ENCODE results near the gene RRAS2.

Gene RRAS2

DNA sequence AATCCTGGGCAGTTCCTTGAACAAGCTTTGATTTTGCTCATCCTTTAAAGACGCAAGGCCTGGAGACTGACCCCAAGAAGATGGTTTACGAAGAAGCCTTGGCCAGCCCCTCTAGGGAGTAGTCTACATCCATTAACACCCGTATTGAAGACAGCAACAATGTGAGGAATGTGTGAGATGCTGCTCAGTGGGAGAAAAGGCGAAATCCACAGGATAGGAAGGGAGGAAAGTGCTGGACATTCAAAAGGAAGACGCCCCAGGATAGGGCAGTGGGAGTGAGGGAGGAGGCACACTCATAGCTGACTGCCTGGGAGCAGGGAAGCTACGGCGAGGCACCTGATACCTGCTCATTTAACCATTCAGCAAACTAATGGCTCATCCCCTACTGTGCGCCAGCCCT is 114.1 kb downstream of the RRAS2 start:
- Histone ChIP-seq H4K20me1 (ENCODE audit: insufficient read depth, low read length) (no peaks in the 10 kb centered on the region), H3K27me3 (ENCODE audit: insufficient read depth, low read length, poor library complexity) (peaks cover 14% of the 10 kb centered on the region), H3K27ac (ENCODE audit: low read length) (no peak overlapping the region), H3K79me2 (ENCODE audit: insufficient read depth, low read length) (no peaks in the 10 kb centered on the region), H2AFZ (ENCODE audit: low read depth, low read length) (no peak overlapping the region), H3K4me3 (ENCODE audit: low read depth in 1 of 2, low read length in 2 of 2) (no peak overlapping the region), H3K36me3 (ENCODE audit: insufficient read depth, low read length) (no peaks in the 10 kb centered on the region), H3K9ac (ENCODE audit: low read depth, low read length) (no peak overlapping the region), H3K4me2 (ENCODE audit: insufficient read depth, low read length) (no peak overlapping the region), H3K9me3 (ENCODE audit: insufficient read depth, low read length, severe bottlenecking) (no peaks in the 10 kb centered on the region), H3K4me1 (ENCODE audit: insufficient read depth, low read length) (peaks cover 8% of the 10 kb centered on the region)
- DNase-seq = no peak
- TF ChIP-seq, protein P1, sequence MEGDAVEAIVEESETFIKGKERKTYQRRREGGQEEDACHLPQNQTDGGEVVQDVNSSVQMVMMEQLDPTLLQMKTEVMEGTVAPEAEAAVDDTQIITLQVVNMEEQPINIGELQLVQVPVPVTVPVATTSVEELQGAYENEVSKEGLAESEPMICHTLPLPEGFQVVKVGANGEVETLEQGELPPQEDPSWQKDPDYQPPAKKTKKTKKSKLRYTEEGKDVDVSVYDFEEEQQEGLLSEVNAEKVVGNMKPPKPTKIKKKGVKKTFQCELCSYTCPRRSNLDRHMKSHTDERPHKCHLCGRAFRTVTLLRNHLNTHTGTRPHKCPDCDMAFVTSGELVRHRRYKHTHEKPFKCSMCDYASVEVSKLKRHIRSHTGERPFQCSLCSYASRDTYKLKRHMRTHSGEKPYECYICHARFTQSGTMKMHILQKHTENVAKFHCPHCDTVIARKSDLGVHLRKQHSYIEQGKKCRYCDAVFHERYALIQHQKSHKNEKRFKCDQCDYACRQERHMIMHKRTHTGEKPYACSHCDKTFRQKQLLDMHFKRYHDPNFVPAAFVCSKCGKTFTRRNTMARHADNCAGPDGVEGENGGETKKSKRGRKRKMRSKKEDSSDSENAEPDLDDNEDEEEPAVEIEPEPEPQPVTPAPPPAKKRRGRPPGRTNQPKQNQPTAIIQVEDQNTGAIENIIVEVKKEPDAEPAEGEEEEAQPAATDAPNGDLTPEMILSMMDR (IDR thresholded peaks at IDR 0.05; ENCODE audit: borderline replicate concordance, extremely low read depth, low read length, poor library complexity, severe bottlenecking) = no peak
- no peak for TF ChIP-seq EZH2 (IDR thresholded peaks at IDR 0.05; ENCODE audit: borderline replicate concordance, low read depth, low read length, severe bottlenecking)
- ATAC-seq (ENCODE audit: insufficient read depth, low read depth) = no peak

DNA sequence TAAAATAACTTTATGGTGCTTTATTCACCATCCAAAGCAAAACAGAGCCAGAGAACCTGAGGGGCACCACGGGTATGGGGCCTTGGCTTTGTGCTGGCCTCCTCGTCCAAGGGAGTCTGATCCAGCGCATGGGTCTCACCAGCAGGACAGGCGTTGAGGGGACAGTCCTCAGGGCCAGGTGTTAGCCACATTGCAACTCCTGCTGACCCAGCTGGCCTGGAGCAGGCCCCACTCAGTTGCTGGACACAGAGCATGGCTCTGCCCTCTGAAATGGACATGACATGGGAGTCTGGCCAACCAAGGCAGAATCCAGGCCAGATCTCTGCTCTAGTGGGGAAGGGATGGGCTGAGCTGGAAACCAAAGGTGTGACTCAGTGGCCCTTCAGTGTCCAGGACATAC is 116.2 kb downstream of the RRAS2 start:
- Histone ChIP-seq H3K9ac (ENCODE audit: low read depth, low read length) (no peak overlapping the region), H3K4me3 (ENCODE audit: low read depth in 1 of 2, low read length in 2 of 2) (no peak overlapping the region), H2AFZ (ENCODE audit: low read depth, low read length) (no peak overlapping the region), H3K79me2 (ENCODE audit: insufficient read depth, low read length) (no peaks in the 10 kb centered on the region), H3K4me2 (ENCODE audit: insufficient read depth, low read length) (no peak overlapping the region), H3K4me1 (ENCODE audit: insufficient read depth, low read length) (no peaks in the 10 kb centered on the region), H3K36me3 (ENCODE audit: insufficient read depth, low read length) (no peaks in the 10 kb centered on the region), H4K20me1 (ENCODE audit: insufficient read depth, low read length) (no peaks in the 10 kb centered on the region), H3K27me3 (ENCODE audit: insufficient read depth, low read length, poor library complexity) (peaks cover 21% of the 10 kb centered on the region), H3K27ac (ENCODE audit: low read length) (no peak overlapping the region), H3K9me3 (ENCODE audit: insufficient read depth, low read length, severe bottlenecking) (no peaks in the 10 kb centered on the region)
- no peak for TF ChIP-seq EZH2 (IDR thresholded peaks at IDR 0.05; ENCODE audit: borderline replicate concordance, low read depth, low read length, severe bottlenecking)
- TF ChIP-seq, protein P1 (IDR thresholded peaks at IDR 0.05; ENCODE audit: borderline replicate concordance, extremely low read depth, low read length, poor library complexity, severe bottlenecking) = no peak
- DNase-seq (no peak), ATAC-seq (ENCODE audit: insufficient read depth, low read depth) (no peak)

DNA sequence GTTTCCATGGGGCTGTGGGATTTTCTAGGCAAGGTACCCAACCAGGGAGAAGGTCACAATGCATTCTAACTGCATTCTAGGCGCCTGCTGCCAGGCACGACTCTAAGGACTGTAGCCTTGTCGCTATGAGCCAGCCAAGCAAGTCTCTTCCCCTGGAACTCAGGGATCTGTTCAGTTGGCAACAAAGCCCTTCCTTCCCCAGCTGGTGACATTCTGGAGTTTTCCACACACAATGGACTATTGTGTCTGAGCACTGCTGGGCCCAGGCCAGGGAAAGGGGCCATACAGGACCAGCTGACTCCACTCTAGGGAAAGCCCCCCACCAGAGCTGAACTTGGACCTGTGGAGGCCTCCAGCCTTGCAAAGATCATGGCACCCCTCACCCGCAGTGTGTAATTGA is 116.8 kb downstream of the RRAS2 start:
- no peaks in the 10 kb centered on the region for H3K36me3 ChIP-seq (ENCODE audit: insufficient read depth, low read length)
- H3K4me3 ChIP-seq (ENCODE audit: low read depth in 1 of 2, low read length in 2 of 2) = no peak overlapping the region
- H3K9ac ChIP-seq (ENCODE audit: low read depth, low read length) = no peak overlapping the region
- H3K4me1 ChIP-seq (ENCODE audit: insufficient read depth, low read length) = no peaks in the 10 kb centered on the region
- H3K27ac ChIP-seq (ENCODE audit: low read length) = no peak overlapping the region
- no peaks in the 10 kb centered on the region for H3K9me3 ChIP-seq (ENCODE audit: insufficient read depth, low read length, severe bottlenecking)
- no peak for ATAC-seq (ENCODE audit: insufficient read depth, low read depth)
- peaks cover 27% of the 10 kb centered on the region for H3K27me3 ChIP-seq (ENCODE audit: insufficient read depth, low read length, poor library complexity)
- DNase-seq = no peak
- TF ChIP-seq EZH2 (IDR thresholded peaks at IDR 0.05; ENCODE audit: borderline replicate concordance, low read depth, low read length, severe bottlenecking) = no peak
- TF ChIP-seq, protein P1 (IDR thresholded peaks at IDR 0.05; ENCODE audit: borderline replicate concordance, extremely low read depth, low read length, poor library complexity, severe bottlenecking) = no peak
- H3K4me2 ChIP-seq (ENCODE audit: insufficient read depth, low read length) = no peak overlapping the region
- no peaks in the 10 kb centered on the region for H3K79me2 ChIP-seq (ENCODE audit: insufficient read depth, low read length)
- H4K20me1 ChIP-seq (ENCODE audit: insufficient read depth, low read length) = no peaks in the 10 kb centered on the region
- H2AFZ ChIP-seq (ENCODE audit: low read depth, low read length) = no peak overlapping the region

DNA sequence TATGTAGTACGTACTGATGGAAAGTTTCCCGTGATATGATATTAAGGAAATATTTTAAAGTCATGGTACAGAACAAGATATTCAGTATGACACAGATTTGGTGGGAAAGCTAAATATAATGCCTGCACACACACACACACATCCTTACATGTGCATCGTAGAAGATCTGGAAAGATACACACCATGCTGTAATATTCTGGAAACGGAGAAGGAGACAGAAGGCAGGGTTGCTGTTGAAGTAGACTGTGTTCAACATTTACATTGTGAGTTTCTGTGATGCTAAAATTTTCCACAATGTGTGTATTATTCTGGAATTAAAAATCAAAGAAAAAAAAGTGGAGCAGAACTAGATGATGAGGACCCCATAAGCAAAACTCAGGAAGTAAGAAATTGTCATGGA is 118.0 kb downstream of the RRAS2 start:
- no peak for DNase-seq
- H4K20me1 ChIP-seq (ENCODE audit: insufficient read depth, low read length) = no peaks in the 10 kb centered on the region
- H3K27ac ChIP-seq (ENCODE audit: low read length) = no peak overlapping the region
- no peak overlapping the region for H2AFZ ChIP-seq (ENCODE audit: low read depth, low read length)
- H3K36me3 ChIP-seq (ENCODE audit: insufficient read depth, low read length) = no peaks in the 10 kb centered on the region
- H3K9ac ChIP-seq (ENCODE audit: low read depth, low read length) = no peak overlapping the region
- no peaks in the 10 kb centered on the region for H3K79me2 ChIP-seq (ENCODE audit: insufficient read depth, low read length)
- no peak for ATAC-seq (ENCODE audit: insufficient read depth, low read depth)
- H3K4me2 ChIP-seq (ENCODE audit: insufficient read depth, low read length) = no peak overlapping the region
- peaks cover 34% of the 10 kb centered on the region for H3K27me3 ChIP-seq (ENCODE audit: insufficient read depth, low read length, poor library complexity)
- TF ChIP-seq, protein P1 (IDR thresholded peaks at IDR 0.05; ENCODE audit: borderline replicate concordance, extremely low read depth, low read length, poor library complexity, severe bottlenecking) = no peak
- TF ChIP-seq EZH2 (IDR thresholded peaks at IDR 0.05; ENCODE audit: borderline replicate concordance, low read depth, low read length, severe bottlenecking) = no peak
- H3K4me3 ChIP-seq (ENCODE audit: low read depth in 1 of 2, low read length in 2 of 2) = no peak overlapping the region
- H3K9me3 ChIP-seq (ENCODE audit: insufficient read depth, low read length, severe bottlenecking) = no peaks in the 10 kb centered on the region
- no peaks in the 10 kb centered on the region for H3K4me1 ChIP-seq (ENCODE audit: insufficient read depth, low read length)

All from DND-41 (cell line).